Activated CD4-positive, alpha-beta T cell treated with anti-CD3 and anti-CD28 coated beads for 48 hours (primary cell): ENCODE results near the gene ADCYAP1.
"Not testable (repeated sequence)": the region's sequence is repeated elsewhere in the genome, so short reads cannot be mapped to it uniquely, and the experiment has no call there.

Experiments used
- DNase-seq: peaks from one replicate; pipeline ENCODE4 v3.0.0-alpha.2; 2020

ADCYAP1 gene

GRCh38 chr18:904218-905090 is at the start of gene ADCYAP1:
TSS of gene ADCYAP1 (plus strand) at chr18:904871. CDS start at chr18:905387, 516 bp downstream.
- peak; percentile 21 for DNase-seq

GRCh38 chr18:857986-858385 is 46.7 kb upstream of the ADCYAP1 start:
- DNase-seq, result no peak

- DNase-seq, result peak; percentile 78
Observed at GRCh38 chr18:864872-865273, 39.8 kb upstream of the ADCYAP1 start.

- no peak for DNase-seq
Observed at GRCh38 chr18:867257-867656, 37.4 kb upstream of the ADCYAP1 start.

- not testable (repeated sequence) for DNase-seq
Observed at GRCh38 chr18:873426-873825, 31.2 kb upstream of the ADCYAP1 start.

- no peak for DNase-seq
Observed at GRCh38 chr18:875912-876311, 28.8 kb upstream of the ADCYAP1 start.

- no peak for DNase-seq
Observed at GRCh38 chr18:877238-877637, 27.4 kb upstream of the ADCYAP1 start.

GRCh38 chr18:886076-886475 is 18.6 kb upstream of the ADCYAP1 start:
- no peak for DNase-seq

- no peak for DNase-seq
Observed at GRCh38 chr18:887716-888115, 17.0 kb upstream of the ADCYAP1 start.

GRCh38 chr18:892316-892715 is 12.4 kb upstream of the ADCYAP1 start:
- DNase-seq, result no peak

GRCh38 chr18:896315-896714 is 8.4 kb upstream of the ADCYAP1 start:
- no peak for DNase-seq

- no peak for DNase-seq
Observed at GRCh38 chr18:901761-902160, 2.9 kb upstream of the ADCYAP1 start.

GRCh38 chr18:902229-902628 is 2.4 kb upstream of the ADCYAP1 start:
- no peak for DNase-seq

GRCh38 chr18:903701-904100 is 970 bp upstream of the ADCYAP1 start:
- DNase-seq, result peak; percentile 74

GRCh38 chr18:905307-905947 is 756 bp downstream of the ADCYAP1 start:
- no peak for DNase-seq

GRCh38 chr18:905948-906415 is 1.3 kb downstream of the ADCYAP1 start:
- peak; percentile 9 for DNase-seq

GRCh38 chr18:906416-907114 is 1.9 kb downstream of the ADCYAP1 start:
- DNase-seq, result peak; percentile 15

GRCh38 chr18:907115-907884 is 2.6 kb downstream of the ADCYAP1 start:
- DNase-seq, result peak; percentile 18

- peak; percentile 7 for DNase-seq
Observed at GRCh38 chr18:907885-908757, 3.5 kb downstream of the ADCYAP1 start.

- no peak for DNase-seq
Observed at GRCh38 chr18:908758-909724, 4.4 kb downstream of the ADCYAP1 start.
